CD8-positive, alpha-beta memory T cell (primary cell): Measurements from ENCODE around the gene SNCB. TPM values are rescaled to one million over a fixed set of nuclear protein-coding genes. Genes with fewer than 3 reads are reported as not detected.
A peak's percentile ranks its signal among the peaks of the same experiment; 100 is the strongest.

ENCODE experiments used
- CTCF ChIA-PET: fragments of 350-600 bp; sonication (Branson Sonifier 250); formaldehyde crosslinking; loops from one replicate; lab custom pipeline; 2021; ENCODE audit warnings: antibody characterized with exemption; lab: Charles Lee
- POLR2A ChIA-PET: fragments of 350-600 bp; sonication (Branson Sonifier 250); formaldehyde crosslinking; loops from one replicate; lab custom pipeline; 2021; ENCODE audit warnings: antibody characterized with exemption; lab: Charles Lee
- DNase-seq, 5 donors: peaks; one replicate each; pipeline versions ENCODE4 v3.0.0 to v3.0.0-alpha.2; 2020 to 2022; ENCODE audit warnings: mixed read lengths in 1 of 5
- H3K27ac ChIP-seq: one replicate; pipeline ENCODE4 v1.7.0; 2013; ENCODE audit warnings: low read depth, mild to moderate bottlenecking, low read length, moderate library complexity
- H3K27me3 ChIP-seq: 2 replicates; pipeline ENCODE4 v1.7.0; 2013; ENCODE audit warnings: low read length, mild to moderate bottlenecking; ENCODE audit not compliant: insufficient read depth, poor library complexity, severe bottlenecking
- H3K36me3 ChIP-seq: 2 replicates; pipeline ENCODE4 v1.7.0; 2013; ENCODE audit warnings: mild to moderate bottlenecking, low read length, moderate library complexity; ENCODE audit not compliant: insufficient read depth
- H3K4me1 ChIP-seq: 2 replicates; pipeline ENCODE4 v1.7.0; 2013; ENCODE audit warnings: mild to moderate bottlenecking, low read length, moderate library complexity; ENCODE audit not compliant: insufficient read depth
- H3K4me3 ChIP-seq: 2 replicates; pipeline ENCODE4 v1.7.0; 2013; ENCODE audit warnings: mild to moderate bottlenecking, low read length
- H3K9me3 ChIP-seq: 2 replicates; pipeline ENCODE4 v1.7.0; 2013; ENCODE audit warnings: mild to moderate bottlenecking, low read length
- H3K27ac Mint-ChIP-seq, 8 donors: one replicate each; pipeline ENCODE4 v1.8.0; 2020 to 2021; ENCODE audit warnings: mixed read lengths in 8 of 8, mild to moderate bottlenecking in 6 of 8, inconsistent platforms in 3 of 8, moderate library complexity in 3 of 8
- H3K27me3 Mint-ChIP-seq, 2 donors: one replicate each; pipeline ENCODE4 v1.8.0; 2020 to 2021; ENCODE audit warnings: mixed read lengths in 2 of 2, mild to moderate bottlenecking in 1 of 2, moderate library complexity in 1 of 2
- H3K36me3 Mint-ChIP-seq, 3 donors: one replicate each; pipeline ENCODE4 v1.8.0; 2020 to 2021; ENCODE audit warnings: mixed read lengths in 3 of 3, inconsistent platforms in 1 of 3, mild to moderate bottlenecking in 1 of 3
- H3K4me1 Mint-ChIP-seq, 3 donors: one replicate each; pipeline ENCODE4 v1.8.0; 2020 to 2021; ENCODE audit warnings: mixed read lengths in 3 of 3, inconsistent platforms in 1 of 3, mild to moderate bottlenecking in 1 of 3
- H3K4me3 Mint-ChIP-seq, 7 donors: one replicate each; pipeline ENCODE4 v1.8.0; 2020 to 2021; ENCODE audit warnings: mixed read lengths in 7 of 7, mild to moderate bottlenecking in 6 of 7, moderate library complexity in 4 of 7, inconsistent platforms in 2 of 7
- H3K9me3 Mint-ChIP-seq, 5 donors: one replicate each; pipeline ENCODE4 v1.8.0; 2020 to 2022; ENCODE audit warnings: mixed read lengths in 5 of 5, mild to moderate bottlenecking in 3 of 5, moderate library complexity in 2 of 5, inconsistent platforms in 1 of 5
- polyA plus RNA-seq: library from polyadenylated mRNA; unstranded; fragments of 300-500 nt; fragmentation: Illumina TruSeq; gene quantifications from one replicate; pipeline ENCODE4 v1.2.3, GENCODE V29; 2021
- total RNA-seq, 2 experiments: library from RNA; stranded (reverse); gene quantifications; one replicate each; pipeline ENCODE4 v1.2.3, GENCODE V29; 2021

SNCB gene
- total and polyA plus RNA-seq, 3 experiments from 2014 or later = not detected

- Histone ChIP-seq H3K4me1 (no peaks in the 10 kb centered on the region), H3K27me3 (no peaks in the 10 kb centered on the region), H3K36me3 (no peaks in the 10 kb centered on the region), H3K4me3 (no peak overlapping the region), H3K27ac (no peak overlapping the region), H3K9me3 (peaks cover 4% of the 10 kb centered on the region)
- POLR2A ChIA-PET = no interaction called here
- H3K4me3 Mint-ChIP-seq = no peak overlapping the region
- CTCF ChIA-PET = interaction anchor here (1.0 kb wide), 2 partner anchors 11 to 70 kb away, joined by 3 read pairs; no protein-coding TSS in a partner anchor
- peak overlapping the region in 1 of 8 donors; percentile 82 for H3K27ac Mint-ChIP-seq
- no peak for DNase-seq
- peaks cover 2 to 4% of the 10 kb centered on the region in 2 donors for H3K27me3 Mint-ChIP-seq
- H3K36me3 Mint-ChIP-seq = peaks cover 0 to 4% (median 0%) of the 10 kb centered on the region in 3 donors
- H3K9me3 Mint-ChIP-seq = peaks cover 0 to 6% (median 4%) of the 10 kb centered on the region in 5 donors
- no peaks in the 10 kb centered on the region for H3K4me1 Mint-ChIP-seq
These were observed 40.2 kb downstream of the SNCB start for GRCh38 chr5:176590035-176590717.

- Mint-ChIP-seq H3K27me3 (peaks cover 0 to 4% of the 10 kb centered on the region in 2 donors), H3K27ac (no peak overlapping the region), H3K4me1 (no peaks in the 10 kb centered on the region), H3K4me3 (no peak overlapping the region), H3K36me3 (peaks cover 0 to 6% (median 0%) of the 10 kb centered on the region in 3 donors), H3K9me3 (peaks cover 0 to 9% (median 4%) of the 10 kb centered on the region in 5 donors)
- ChIA-PET CTCF (no interaction called here), POLR2A (no interaction called here)
- no peak overlapping the region for H3K27ac ChIP-seq
- DNase-seq = no peak
- no peaks in the 10 kb centered on the region for H3K36me3 ChIP-seq
- H3K4me1 ChIP-seq = no peaks in the 10 kb centered on the region
- no peak overlapping the region for H3K4me3 ChIP-seq
- H3K9me3 ChIP-seq = peaks cover 9% of the 10 kb centered on the region
- H3K27me3 ChIP-seq = no peaks in the 10 kb centered on the region
These were observed 41.1 kb downstream of the SNCB start for GRCh38 chr5:176589039-176589769.

GRCh38 chr5:176588297-176588696, 42.0 kb downstream of the SNCB start:
- DNase-seq = no peak
- Mint-ChIP-seq H3K4me3 (no peak overlapping the region), H3K4me1 (no peaks in the 10 kb centered on the region), H3K27ac (no peak overlapping the region), H3K36me3 (peaks cover 0 to 6% (median 0%) of the 10 kb centered on the region in 3 donors), H3K27me3 (no peaks in the 10 kb centered on the region), H3K9me3 (peaks cover 0 to 18% (median 6%) of the 10 kb centered on the region in 5 donors)
- ChIA-PET POLR2A (no interaction called here), CTCF (no interaction called here)
- Histone ChIP-seq H3K36me3 (no peaks in the 10 kb centered on the region), H3K27me3 (no peaks in the 10 kb centered on the region), H3K9me3 (peaks cover 9% of the 10 kb centered on the region), H3K4me3 (no peak overlapping the region), H3K27ac (no peak overlapping the region), H3K4me1 (no peaks in the 10 kb centered on the region)

- POLR2A ChIA-PET = no interaction called here
These were observed 42.9 kb downstream of the SNCB start for GRCh38 chr5:176587398-176587797.

GRCh38 chr5:176583076-176583475, 47.3 kb downstream of the SNCB start:
- no peaks in the 10 kb centered on the region for H3K27me3 ChIP-seq
- H3K9me3 ChIP-seq = peaks cover 9% of the 10 kb centered on the region
- ChIA-PET CTCF (interaction anchor here (1.9 to 2.3 kb wide), 2 partner anchors 10 to 166 kb away, joined by 4 to 7 read pairs; partner anchors contain the start of gene CLTB), POLR2A (no interaction called here)
- Mint-ChIP-seq H3K4me3 (no peak overlapping the region), H3K4me1 (peaks cover 0 to 3% (median 1%) of the 10 kb centered on the region in 3 donors), H3K27ac (no peak overlapping the region), H3K9me3 (peaks cover 0 to 18% (median 6%) of the 10 kb centered on the region in 5 donors), H3K27me3 (no peaks in the 10 kb centered on the region), H3K36me3 (peaks cover 0 to 6% (median 0%) of the 10 kb centered on the region in 3 donors)
- no peaks in the 10 kb centered on the region for H3K36me3 ChIP-seq
- H3K4me3 ChIP-seq = no peak overlapping the region
- DNase-seq = no peak
- H3K4me1 ChIP-seq = no peaks in the 10 kb centered on the region
- no peak overlapping the region for H3K27ac ChIP-seq

More at GRCh38 chr5:176587398-176587797, 42.9 kb downstream of the SNCB start:
- H3K36me3 ChIP-seq = no peaks in the 10 kb centered on the region
- CTCF ChIA-PET = interaction anchor here (0.7 kb wide), 1 partner anchor 9 kb away, joined by 3 read pairs; no protein-coding TSS in a partner anchor
- no peak overlapping the region for H3K27ac Mint-ChIP-seq
- no peak overlapping the region for H3K4me3 ChIP-seq
- H3K27me3 Mint-ChIP-seq = no peaks in the 10 kb centered on the region
- no peaks in the 10 kb centered on the region for H3K27me3 ChIP-seq
- no peaks in the 10 kb centered on the region for H3K4me1 Mint-ChIP-seq
- no peak overlapping the region for H3K4me3 Mint-ChIP-seq
- H3K27ac ChIP-seq = no peak overlapping the region
- H3K36me3 Mint-ChIP-seq = peaks cover 0 to 6% (median 0%) of the 10 kb centered on the region in 3 donors
- H3K9me3 Mint-ChIP-seq = peaks cover 0 to 18% (median 6%) of the 10 kb centered on the region in 5 donors
- H3K4me1 ChIP-seq = no peaks in the 10 kb centered on the region
- DNase-seq = no peak
- H3K9me3 ChIP-seq = peaks cover 9% of the 10 kb centered on the region

- H3K27ac Mint-ChIP-seq = no peak overlapping the region
- H3K4me3 ChIP-seq = no peak overlapping the region
- H3K4me3 Mint-ChIP-seq = no peak overlapping the region
- H3K36me3 Mint-ChIP-seq = peaks cover 0 to 6% (median 0%) of the 10 kb centered on the region in 3 donors
- H3K4me1 ChIP-seq = no peaks in the 10 kb centered on the region
- no peak overlapping the region for H3K27ac ChIP-seq
- POLR2A ChIA-PET = no interaction called here
- CTCF ChIA-PET = interaction anchor here (2.3 kb wide), 1 partner anchor 165 kb away, joined by 7 read pairs; the partner anchor contains the start of gene CLTB
- no peaks in the 10 kb centered on the region for H3K27me3 Mint-ChIP-seq
- no peaks in the 10 kb centered on the region for H3K27me3 ChIP-seq
- DNase-seq = no peak
- H3K4me1 Mint-ChIP-seq = peaks cover 0 to 3% (median 1%) of the 10 kb centered on the region in 3 donors
- H3K36me3 ChIP-seq = no peaks in the 10 kb centered on the region
- H3K9me3 Mint-ChIP-seq = peaks cover 0 to 18% (median 6%) of the 10 kb centered on the region in 5 donors
- H3K9me3 ChIP-seq = peaks cover 9% of the 10 kb centered on the region
These were observed 49.0 kb downstream of the SNCB start for GRCh38 chr5:176581361-176581760.

GRCh38 chr5:176579323-176579722, 51.0 kb downstream of the SNCB start:
- POLR2A ChIA-PET = interaction anchor here (0.6 kb wide), 1 partner anchor 986 kb away, joined by 4 read pairs; no protein-coding TSS in a partner anchor
- H3K36me3 Mint-ChIP-seq = no peaks in the 10 kb centered on the region
- Histone ChIP-seq H3K4me1 (no peaks in the 10 kb centered on the region), H3K9me3 (no peaks in the 10 kb centered on the region), H3K27me3 (no peaks in the 10 kb centered on the region), H3K4me3 (no peak overlapping the region), H3K36me3 (no peaks in the 10 kb centered on the region), H3K27ac (no peak overlapping the region)
- no peak overlapping the region for H3K27ac Mint-ChIP-seq
- peaks cover 0 to 4% (median 1%) of the 10 kb centered on the region in 3 donors for H3K4me1 Mint-ChIP-seq
- CTCF ChIA-PET = interaction anchor here (1.3 to 10.4 kb wide), 5 partner anchors 17 to 163 kb away, joined by 4 to 67 read pairs (median 5); partner anchors contain the start of gene CLTB
- H3K27me3 Mint-ChIP-seq = no peaks in the 10 kb centered on the region
- peaks cover 0 to 10% (median 2%) of the 10 kb centered on the region in 5 donors for H3K9me3 Mint-ChIP-seq
- H3K4me3 Mint-ChIP-seq = no peak overlapping the region
- no peak for DNase-seq
